RCC 7860 (cell line): ENCODE measurements around the gene ACO2.

Source experiments
- DNase-seq: peaks from one replicate; pipeline ENCODE4 v3.0.0-alpha.2; 2015; ENCODE audit warnings: low spot score
- FAIRE-seq: peaks from 2 replicates; lab custom pipeline; 2012; peaks lifted over from hg19 to GRCh38; lab: Jason Lieb, UNC

The ACO2 gene

DNA sequence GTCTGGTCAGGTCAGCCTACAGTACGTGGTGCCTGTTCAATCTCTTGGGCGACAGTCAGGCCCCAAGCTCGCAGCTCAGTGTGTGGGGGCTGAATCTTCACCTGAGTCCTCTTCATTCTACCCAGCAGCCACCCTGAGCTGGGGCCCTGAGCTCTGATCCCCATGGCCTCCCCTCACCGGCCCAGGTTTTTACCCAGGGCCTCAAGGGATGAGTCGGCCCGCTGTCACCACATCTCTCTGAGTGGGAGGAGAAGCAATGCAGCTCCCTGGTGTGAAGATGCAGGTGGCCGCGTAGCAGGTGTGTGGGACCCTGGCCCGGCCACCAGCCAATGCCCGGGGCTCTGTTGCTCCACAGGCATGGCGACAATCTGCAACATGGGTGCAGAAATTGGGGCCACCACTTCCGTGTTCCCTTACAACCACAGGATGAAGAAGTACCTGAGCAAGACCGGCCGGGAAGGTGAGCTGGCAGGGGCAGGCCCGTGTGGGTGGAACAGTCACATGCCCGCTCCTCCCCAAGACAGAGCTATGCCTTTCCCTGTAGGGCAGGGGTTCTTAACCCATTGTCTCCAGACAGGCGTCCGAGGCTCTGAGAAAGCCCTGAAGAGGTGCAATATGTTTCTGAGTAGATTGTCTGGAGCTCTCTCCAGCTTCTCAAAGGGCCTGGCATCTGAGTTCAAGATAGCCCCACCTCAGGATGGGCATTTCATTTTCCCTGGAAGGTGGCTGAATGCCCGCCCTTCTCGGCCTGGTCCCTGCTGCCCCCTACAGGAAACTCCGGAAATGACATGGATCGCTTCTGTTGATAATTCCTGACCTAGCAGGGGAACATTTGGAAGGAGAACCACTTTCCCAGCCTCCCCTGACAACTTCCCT, 48.5 kb downstream of the ACO2 start:
- FAIRE-seq = no peak
- DNase-seq = peak; percentile 28

DNA sequence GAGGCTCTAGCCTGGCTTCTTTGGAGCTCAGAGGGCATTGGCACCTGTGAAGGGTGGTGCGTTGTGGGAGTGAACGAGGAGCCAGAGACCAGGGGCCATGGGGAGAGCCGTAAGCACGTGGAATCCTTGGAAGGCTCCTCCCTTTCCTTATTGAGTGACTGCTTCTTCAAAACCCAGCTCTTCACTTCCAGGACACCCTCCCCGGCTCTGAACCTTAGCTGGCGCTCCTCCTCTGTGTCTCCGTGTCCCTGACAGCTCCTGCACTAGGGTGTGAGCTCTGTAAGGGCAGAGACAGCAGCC, 49.1 kb downstream of the ACO2 start:
- DNase-seq = no peak
- no peak for FAIRE-seq

DNA sequence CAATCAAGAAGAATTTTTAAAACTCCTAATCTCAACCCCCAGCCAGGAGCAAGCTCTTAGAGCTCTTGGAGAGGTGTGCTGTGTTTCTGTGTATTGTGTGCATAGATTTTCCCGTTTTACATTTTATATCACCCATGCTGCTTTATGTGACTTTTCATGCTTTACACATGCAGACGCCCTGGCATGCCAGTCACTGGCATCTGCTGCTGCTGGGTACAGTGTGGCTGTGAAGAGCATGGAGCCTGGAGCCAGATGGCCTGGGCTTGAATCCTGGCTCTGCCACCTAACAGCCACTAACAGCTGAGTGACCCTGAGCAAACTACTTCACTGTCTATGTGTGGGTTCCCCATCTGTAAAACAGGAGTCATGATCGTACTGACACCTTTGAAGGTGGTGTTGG, 52.2 kb downstream of the ACO2 start:
- no peak for DNase-seq
- FAIRE-seq = no peak

DNA sequence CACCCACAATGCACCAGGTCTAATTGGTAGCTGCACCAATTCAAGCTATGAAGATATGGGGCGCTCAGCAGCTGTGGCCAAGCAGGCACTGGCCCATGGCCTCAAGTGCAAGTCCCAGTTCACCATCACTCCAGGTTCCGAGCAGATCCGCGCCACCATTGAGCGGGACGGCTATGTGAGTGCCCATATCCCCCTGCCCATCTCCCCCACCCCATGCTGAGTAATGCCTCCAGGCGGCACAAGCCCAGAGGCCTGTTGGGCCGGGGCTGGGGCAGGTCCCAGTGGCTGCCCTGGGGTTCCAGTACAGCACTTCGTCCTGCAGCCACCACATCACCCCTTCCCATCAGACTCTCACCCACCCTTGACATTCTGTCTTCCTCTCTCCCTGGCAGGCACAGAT, 53.9 kb downstream of the ACO2 start:
- no peak for DNase-seq
- FAIRE-seq = no peak

DNA sequence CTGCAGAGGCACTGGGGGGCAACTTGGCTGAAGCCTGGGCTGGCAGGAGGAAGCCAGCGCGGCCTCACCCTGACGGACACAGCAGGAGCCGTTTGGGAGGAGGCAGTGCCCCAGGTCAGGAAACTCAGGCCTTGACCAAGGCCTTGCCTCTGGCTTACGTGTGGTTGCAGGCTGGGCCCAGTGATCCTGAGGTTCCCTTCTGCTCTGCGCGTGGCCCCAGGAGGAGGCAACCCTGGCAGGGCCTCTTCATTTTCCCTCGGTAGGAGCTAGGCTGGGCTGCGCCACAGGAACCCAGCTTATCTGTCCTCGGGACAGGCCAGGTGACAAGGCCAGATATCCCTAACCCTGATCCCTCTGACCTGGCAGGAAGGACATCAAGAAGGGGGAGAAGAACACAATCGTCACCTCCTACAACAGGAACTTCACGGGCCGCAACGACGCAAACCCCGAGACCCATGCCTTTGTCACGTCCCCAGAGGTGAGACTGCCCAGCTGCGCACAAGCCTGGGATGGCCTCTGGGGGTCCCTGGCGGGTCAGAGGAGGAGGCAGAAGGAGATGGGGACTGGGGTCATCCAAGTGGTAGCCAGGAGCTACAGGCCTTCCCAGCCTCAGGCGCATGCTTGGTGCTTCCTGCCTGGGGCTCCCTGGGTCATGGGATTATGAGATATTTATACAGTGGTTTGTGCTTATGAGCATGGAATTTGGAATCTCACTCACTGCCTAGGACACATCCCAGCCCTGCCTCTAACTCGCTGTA, 54.7 kb downstream of the ACO2 start:
- FAIRE-seq = no peak

DNA sequence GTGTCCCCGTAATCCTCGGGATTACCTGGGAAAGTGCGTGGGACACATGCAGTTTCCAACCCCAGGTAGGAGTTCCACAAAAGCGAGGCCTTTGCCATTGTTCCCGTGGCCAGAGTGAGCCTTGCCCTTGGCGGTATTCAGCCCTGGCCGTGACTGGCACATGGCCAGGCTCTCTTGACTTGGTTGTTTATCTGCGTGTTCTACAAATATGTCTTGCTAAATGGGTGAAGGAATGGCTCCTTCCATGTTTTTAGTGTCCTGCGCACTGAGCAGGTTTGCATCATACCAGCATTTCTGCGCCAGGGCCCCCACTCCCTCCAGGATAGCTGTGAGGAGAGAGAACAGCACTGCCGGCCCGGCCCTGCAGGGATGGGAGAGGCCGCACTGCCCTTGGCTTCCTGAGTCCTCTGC, 55.3 kb downstream of the ACO2 start:
- DNase-seq = no peak
- FAIRE-seq = no peak

More for the DNA sequence above, 54.7 kb downstream of the ACO2 start:
- DNase-seq = no peak

DNA sequence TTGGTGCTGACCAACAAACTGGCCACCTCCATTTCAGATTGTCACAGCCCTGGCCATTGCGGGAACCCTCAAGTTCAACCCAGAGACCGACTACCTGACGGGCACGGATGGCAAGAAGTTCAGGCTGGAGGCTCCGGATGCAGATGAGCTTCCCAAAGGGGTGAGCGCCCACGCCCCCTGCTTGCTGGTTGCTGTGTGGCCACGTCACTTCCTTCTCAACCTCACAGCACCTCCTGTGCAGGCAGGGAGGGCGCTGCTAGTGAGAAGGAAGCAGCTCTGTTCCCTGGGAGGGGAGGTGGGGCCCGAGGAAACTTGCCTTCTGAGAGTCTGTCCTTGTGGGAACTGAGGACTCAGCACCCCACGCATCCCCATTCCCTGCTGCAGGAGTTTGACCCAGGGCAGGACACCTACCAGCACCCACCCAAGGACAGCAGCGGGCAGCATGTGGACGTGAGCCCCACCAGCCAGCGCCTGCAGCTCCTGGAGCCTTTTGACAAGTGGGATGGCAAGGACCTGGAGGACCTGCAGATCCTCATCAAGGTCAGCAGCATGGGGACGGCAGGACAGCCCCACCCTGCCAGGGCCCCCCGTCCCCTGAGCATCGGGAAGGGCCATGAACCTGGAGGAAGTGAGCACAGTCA, 56.0 kb downstream of the ACO2 start:
- DNase-seq = no peak
- FAIRE-seq = no peak

DNA sequence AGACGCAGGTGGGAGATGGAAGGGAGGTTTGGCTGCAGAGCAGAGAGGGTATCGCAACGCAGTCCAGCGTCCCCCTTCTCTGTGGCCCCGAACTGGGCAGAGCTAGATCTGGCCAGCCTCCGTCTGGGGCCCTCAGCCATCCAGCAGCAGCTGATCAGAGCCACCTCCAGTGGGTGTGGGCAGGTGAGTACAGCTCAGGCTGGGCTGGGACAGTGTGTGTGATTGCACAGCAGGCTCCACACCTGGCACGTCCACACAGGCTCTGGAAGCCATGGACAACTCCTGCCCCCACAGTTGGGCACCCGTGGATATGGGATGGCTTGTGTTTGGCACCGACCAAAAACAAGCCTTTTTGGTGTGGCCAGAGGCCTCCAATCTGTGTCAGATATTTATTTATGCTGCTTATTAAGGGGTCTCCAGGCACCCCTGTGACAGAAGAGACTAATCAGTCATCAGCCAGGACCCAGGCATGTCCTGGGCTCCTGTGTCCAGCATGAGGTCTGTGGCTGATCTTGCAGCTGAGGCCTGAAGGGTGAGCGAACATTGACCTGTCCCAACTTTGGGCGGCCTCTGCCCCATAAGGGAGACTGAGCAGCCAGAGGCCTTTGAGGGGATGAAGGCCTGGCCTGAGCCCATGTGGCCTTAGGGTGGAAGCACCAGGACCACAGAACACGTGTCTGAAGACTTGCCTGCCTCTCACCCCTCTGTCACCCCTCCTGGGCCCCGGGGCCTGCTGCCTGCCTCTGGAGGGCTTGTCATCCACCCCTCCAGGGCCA, 56.7 kb downstream of the ACO2 start:
- no peak for DNase-seq
- no peak for FAIRE-seq

DNA sequence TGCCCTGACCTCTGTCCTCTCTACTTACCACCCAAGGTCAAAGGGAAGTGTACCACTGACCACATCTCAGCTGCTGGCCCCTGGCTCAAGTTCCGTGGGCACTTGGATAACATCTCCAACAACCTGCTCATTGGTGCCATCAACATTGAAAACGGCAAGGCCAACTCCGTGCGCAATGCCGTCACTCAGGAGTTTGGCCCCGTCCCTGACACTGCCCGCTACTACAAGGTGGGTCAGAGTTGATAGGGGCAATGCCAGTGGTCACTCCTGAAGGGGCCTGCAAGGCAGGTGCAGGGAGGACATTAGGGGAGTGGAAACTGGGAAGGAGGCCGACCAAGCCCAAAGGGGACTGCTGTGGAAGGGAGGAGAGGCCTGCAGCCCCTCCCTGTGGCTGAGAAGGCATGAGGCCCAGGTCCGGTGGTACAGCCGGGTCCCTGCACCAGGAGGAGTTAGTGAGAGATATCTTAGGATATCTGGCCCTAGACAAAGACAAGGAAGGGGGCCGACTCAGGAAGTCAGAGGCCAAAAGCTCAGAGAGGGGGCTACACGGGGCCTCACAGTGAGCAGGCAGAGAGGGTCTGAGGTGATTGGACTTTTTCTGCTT, 57.4 kb downstream of the ACO2 start:
- DNase-seq = no peak
- FAIRE-seq = no peak

DNA sequence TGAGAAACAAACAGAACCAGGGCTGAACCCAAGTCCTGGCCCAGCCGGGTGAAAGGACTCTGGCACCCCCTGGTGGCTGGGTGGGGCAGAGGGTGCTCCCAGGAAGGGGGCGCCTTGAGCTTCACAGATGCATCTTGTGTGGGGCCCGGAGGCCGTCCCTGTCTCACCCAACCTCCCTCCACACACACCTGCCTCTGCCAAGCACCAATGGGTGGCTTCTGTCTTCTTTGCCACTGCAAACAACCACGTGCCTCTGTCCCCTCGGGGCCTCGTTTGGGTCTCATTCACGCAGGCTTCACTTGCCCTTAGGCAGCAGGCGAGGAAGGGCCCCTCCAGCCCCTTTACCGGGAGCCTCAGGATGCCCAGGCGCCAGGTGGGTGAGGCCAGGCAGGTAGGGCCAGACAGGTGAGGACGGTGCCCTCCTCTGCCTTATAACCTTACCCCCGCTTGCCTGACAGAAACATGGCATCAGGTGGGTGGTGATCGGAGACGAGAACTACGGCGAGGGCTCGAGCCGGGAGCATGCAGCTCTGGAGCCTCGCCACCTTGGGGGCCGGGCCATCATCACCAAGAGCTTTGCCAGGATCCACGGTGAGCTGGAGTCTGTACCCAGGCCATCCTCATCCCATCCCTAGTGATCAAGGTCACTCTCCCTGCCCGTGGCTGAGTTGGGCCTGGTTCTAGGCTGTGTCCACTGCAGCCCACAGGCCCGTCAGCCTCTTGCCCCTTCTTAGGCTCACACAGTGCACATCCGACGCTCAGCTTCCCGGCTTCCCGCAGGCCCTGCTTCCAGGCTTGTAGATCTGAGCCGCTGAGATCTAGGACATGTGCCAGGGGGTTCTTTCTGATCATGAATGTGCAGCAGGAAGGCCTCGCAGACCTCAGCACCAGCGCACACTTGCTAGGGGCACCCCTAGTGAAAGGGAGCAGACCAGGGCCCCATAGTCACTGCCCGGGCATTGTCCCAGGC, 58.2 kb downstream of the ACO2 start:
- FAIRE-seq (no peak), DNase-seq (no peak)

DNA sequence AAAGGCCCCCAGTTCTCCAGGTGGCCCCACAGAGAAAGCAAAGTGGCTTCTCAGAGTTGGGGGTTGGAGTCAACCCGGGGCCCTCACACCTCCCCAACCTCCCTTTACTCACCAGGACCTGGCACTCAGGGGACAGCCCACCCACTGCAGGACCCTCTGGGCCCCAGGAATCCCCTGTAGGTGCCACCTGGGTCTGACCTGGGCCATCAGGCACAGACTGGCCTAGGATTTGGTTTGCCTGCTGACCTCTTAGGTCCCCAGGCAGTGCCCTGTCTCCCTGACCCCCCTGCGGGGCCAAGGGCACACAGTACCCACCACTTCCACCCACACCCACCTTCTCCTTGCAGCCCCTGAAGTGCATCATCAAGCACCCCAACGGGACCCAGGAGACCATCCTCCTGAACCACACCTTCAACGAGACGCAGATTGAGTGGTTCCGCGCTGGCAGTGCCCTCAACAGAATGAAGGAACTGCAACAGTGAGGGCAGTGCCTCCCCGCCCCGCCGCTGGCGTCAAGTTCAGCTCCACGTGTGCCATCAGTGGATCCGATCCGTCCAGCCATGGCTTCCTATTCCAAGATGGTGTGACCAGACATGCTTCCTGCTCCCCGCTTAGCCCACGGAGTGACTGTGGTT, 59.3 kb downstream of the ACO2 start:
- FAIRE-seq (no peak), DNase-seq (no peak)

DNA sequence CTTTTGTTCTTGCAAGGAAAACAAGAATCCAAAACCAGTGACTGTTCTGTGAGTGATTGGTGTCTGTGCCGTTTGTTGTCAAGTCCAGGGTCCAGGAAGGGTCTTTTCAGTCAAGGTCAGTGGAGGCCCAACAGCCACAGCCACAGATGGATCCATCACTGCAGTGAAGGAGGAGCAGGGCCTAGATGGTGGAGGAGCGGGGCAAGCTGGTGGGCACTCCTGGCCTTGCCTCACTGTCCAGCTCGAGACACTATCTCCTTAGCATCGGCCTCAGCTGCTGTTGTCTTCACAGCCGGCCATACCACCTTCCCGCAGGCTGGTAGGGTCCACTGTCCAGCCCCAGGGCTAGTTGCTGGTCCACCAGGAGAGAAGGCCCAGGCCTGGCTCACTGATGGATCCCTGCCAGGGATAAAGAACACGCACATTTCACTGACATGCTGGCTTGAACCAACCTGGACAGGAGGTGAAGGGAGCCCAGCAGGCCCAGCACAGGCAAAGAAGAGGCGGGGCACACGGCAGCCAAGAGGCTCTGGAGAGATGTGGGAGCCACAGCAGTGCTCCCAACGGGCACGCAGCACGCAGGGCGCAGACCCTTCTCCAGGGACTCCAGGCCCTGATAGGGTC, 60.1 kb downstream of the ACO2 start:
- FAIRE-seq (no peak), DNase-seq (no peak)

DNA sequence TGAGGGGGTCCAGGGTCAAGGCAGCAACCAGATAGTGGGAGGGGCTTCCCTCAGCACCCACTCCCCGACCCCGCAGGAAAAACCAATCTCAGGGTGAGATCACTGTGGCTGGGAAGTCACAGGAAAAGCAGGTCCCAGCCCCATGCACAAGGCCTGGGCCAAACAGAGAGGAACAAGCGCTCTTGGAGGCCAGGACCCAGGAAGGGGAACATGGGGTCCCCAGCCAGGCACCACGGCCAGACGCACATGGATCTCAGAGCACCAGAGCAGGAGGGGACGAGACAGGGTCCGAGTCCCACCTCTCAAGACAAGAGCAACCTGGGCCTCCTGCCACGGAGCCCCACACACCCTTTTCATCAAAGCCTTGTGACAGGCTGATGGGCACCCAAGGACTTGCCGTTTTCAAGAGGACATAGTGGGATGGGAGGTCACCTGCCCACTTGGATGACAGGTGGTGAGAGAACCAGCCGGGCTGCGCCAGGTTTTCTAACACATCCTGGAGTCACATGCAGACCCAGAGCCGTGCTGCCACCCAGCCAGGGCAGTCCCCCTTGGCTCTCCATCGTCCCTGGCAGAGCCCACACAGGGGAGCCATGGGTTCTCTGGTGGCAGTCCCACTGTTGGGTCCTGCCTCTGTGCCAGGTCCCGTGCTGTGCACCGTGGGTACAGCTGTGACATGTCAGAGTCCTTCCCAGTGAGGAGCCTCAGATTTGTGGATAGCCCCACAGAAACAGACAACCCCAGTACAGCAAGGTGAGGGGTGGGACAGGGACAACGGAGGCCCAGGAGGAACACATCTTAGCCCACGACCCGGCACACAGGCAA, 62.2 kb downstream of the ACO2 start:
- DNase-seq (no peak), FAIRE-seq (no peak)

DNA sequence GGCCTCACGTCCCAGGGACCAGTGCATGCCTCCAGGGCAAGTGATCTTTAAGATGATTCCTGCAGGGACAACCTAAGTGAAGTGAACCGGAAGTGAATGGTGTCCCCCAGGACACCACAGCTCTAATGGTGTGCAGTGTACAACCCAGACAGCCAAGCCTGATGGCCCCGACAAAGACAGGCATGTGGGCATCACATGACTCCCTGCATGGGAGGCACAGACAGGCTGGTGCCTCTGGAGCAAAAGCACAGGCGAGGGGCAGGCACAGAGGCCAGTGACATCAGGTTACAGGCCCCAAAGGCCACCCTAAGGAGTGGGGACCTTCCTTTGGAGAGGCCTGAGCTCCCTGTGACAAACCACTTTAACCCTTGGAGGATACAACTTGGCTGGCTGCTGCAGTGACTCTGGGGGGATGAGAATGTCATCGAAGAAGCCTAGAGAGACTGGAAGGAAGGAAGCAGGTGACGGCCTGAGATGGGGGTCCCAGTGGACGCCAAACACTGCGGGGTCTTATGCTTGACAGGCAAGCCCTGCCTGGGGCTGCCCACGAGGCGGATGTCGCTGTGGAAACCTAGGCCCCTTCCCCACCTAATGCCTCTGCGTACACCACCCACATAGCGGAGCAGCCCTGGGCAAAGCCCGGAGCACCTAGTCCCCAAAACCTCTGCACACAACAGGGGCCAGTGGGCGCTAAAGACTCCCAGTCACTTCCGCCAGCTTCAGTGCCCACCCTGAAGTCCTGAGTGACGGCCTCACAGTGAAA, 63.0 kb downstream of the ACO2 start:
- no peak for FAIRE-seq
- no peak for DNase-seq

DNA sequence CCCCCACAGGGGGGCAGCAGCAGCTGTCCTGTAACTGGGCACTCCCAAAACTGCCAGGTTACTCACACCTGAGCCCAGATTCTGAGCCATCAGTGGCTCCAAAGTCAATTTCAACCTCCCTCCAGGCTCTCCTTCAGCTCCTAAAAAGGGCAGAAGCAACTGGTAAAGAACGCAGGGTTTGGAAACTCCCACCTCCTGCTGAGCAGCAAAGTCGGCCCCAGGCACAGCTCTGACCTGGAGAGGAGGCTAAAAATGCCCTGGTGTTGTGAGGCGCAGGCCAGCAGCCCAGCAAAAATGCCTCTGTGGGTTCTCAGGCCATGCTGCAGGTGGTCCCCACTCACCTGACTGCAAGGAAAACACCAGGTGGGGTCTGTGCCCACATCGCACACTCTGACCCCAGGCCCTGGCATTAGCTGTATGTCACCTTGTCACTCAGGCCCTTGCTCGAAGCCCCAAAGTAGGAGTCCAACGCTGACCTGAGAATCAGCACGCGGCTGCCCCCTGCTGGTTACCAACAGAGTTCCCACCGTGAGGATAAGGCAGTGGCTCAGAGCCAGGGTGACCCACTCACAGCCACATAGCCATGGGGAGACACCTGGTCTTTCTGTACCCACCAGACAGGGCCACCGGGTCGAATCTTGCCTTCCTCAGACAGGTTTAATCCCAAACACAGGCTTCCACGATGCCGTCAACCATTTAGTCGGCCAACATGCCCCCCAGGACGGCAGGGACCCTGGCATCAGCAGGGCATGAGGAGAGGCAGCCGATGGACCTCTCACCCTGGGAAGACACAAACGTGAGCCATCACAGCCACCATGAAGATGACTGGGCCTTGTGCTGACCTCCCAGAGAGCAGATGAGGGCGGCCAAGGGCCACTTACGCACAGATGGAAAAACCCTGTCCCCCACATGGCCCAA, 64.2 kb downstream of the ACO2 start:
- peak; percentile 43 for DNase-seq
- no peak for FAIRE-seq

DNA sequence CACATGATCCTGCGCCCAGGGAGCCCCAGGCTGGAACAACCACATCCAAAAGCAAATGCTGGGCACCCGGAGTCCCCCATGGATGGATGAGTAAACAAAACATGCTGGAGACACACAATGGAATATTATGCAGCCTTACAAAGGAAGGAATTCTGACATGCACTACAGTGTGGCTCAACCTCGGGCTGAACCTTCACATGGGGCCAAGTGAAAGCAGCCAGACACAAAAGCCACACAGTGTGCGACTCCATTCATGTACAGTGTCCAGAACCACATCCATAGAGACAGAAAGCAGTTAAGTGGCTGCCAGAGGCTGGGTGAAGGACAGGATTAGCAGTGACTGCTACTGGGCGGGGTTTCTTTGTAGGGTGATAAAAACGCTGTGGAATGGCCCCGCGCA, 65.3 kb downstream of the ACO2 start:
- DNase-seq = no peak
- FAIRE-seq = no peak
